IPS-NIHi7 (cell line): ENCODE measurements around the gene BLOC1S1.

Experiments used
- DNase-seq: peaks from one replicate; pipeline ENCODE4 v3.0.0; 2012; ENCODE audit warnings: mixed read lengths; ENCODE audit errors: extremely low spot score

The BLOC1S1 gene

DNA sequence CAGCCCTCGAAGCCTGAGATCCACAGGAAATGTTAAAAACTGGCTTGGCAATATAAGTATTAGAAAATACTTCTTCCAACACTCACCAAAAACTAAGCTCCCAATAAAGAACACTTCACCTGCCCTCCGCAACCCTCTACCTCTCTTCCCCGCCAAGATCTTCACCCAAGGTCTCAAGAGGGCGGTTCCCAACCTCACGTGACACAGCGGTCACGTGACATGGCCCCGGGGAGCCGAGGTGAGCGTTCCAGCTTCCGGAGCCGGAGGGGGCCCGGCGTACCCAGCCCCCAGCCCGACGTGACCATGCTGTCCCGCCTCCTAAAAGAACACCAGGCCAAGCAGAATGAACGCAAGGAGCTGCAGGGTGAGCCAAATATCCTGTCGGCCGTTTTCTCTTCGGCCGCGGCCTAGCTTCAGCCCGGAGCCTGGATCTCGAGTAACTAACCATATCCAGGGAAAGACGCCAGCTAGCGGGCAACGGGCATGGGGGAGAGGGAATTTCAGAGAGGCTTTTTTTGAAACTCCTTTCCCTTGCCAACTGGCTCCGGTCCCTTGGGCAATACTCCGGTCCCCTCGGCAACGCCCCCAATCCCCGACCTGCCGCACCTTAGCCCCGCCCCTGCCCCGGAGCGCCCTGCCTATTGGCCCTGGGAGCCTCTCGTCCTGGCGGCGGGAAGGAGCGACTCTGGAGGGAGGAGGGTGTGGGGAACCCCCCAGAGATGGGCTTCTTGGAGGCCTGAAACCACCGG, at the start of gene BLOC1S1:
TSS of gene BLOC1S1 (plus strand) at position 214 of the 749 bp plus-strand sequence. CDS start at position 220, 6 bp downstream.
- peak; percentile 94 for DNase-seq

DNA sequence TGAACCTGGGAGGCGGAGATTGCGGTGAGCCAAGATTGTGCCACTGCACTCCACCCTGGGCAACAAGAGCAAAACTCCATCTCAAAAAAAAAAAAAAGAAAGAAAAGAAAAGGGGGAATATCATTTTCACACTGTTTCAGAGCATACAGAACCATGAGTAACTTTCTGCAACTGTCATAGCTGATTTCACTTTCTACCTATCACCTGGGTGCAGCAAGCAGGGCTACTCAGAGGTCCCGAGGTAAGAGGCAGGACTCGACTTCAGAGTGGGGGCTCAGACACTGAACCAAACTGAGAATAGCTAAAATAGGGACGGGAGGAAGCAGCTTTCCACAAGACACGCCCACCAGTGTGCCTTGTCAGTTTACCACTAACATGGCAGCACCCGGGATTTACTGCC, 49.3 kb upstream of the BLOC1S1 start:
- no peak for DNase-seq

- peak; percentile 6 for DNase-seq
These were observed 45.6 kb upstream of the BLOC1S1 start for GRCh38 chr12:55670276-55670675.

DNA sequence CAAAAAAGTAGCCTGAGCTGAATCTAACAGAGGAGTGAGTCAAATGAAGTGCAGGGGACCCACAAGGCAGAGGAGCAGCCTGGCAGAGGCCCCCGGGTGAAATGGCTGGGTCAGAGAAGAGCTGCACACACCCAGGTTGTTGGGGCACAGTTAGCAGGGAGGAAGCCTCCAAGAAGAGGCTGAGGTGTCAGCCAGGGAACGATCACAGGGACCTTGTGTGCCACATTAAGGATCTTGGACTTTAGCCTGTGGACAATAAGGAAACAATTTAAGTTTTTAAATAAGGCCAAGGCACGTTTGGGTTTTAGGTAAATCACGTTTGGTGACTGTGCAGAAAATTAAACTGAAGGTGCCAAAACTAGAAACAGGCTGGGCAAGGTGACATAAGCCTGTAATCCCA, 44.1 kb upstream of the BLOC1S1 start:
- DNase-seq, result peak; percentile 4

GRCh38 chr12:55673638-55674037, 42.2 kb upstream of the BLOC1S1 start:
- DNase-seq, result no peak

GRCh38 chr12:55675666-55676065, 40.2 kb upstream of the BLOC1S1 start:
- DNase-seq, result no peak

DNA sequence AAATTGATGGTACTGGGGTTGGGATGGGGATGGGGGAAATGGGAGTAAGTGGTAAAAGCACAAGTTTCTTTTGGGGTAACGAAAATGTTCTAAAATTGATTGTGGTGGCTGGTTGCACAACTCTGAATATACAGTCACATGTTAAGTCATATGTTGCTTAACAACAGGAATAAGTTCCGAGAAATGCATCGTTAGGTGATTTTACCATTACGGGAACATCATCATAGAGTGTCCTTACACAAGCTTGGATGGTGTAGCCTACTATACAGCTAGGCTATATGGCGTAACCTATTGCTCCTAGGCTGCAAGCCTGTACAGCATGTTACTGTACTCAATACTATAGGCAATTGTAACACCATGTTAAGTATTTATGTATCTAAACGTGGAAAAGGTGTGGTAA, 39.1 kb upstream of the BLOC1S1 start:
- DNase-seq, result no peak

DNA sequence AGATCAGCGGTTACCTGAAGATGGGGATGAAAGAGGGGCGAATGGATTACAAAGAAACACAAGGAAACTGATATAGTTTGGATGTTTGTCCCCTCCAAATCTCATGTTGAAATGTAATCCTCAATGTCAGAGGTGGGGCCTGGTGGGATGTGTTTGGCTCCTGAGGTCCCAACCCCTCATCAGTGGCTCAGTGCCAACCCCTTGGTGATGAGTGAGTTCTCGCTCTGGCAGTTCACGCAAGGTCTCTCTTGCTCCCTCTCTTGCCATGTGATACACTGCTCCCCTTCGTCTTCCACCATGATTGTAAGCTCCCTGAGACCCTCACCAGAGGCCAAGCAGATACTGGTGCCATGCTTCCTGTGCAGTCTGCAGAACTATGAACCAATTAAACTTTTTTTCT, 36.2 kb upstream of the BLOC1S1 start:
- no peak for DNase-seq

- peak; percentile 89 for DNase-seq
These were observed 34.4 kb upstream of the BLOC1S1 start for GRCh38 chr12:55681142-55682077.

DNA sequence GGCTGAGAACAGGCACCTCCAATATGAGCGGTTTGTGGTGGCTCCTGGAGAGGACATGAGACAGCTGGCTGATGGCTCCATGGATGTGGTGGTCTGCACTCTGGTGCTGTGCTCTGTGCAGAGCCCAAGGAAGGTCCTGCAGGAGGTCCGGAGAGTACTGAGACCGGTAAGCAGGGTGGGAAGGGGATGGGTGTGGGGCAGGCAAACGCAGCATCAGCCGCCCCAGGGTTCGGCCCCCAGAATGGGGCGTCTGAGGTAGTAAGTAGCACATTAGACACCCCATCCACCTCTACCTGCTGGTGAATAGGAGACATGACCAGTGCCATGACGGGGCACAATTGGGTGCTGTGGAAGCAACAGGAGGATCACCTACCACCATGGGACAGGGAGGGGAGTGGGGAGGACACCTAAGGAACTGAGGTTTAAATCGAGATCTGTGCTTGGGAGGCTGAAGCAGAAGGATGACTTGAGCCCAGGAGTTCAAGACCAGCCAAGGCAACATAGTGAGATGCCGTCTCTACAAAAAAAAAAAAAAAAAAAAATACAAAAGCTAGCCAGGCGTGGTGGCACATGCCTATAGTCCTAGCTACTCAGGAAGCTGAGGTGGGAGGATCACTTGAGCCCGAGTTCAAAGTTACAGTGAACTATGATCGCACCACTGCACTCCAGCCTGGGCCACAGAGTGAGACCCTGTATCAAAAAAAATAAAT, 33.6 kb upstream of the BLOC1S1 start:
- no peak for DNase-seq

GRCh38 chr12:55683676-55684075, 32.2 kb upstream of the BLOC1S1 start:
- peak; percentile 4 for DNase-seq

DNA sequence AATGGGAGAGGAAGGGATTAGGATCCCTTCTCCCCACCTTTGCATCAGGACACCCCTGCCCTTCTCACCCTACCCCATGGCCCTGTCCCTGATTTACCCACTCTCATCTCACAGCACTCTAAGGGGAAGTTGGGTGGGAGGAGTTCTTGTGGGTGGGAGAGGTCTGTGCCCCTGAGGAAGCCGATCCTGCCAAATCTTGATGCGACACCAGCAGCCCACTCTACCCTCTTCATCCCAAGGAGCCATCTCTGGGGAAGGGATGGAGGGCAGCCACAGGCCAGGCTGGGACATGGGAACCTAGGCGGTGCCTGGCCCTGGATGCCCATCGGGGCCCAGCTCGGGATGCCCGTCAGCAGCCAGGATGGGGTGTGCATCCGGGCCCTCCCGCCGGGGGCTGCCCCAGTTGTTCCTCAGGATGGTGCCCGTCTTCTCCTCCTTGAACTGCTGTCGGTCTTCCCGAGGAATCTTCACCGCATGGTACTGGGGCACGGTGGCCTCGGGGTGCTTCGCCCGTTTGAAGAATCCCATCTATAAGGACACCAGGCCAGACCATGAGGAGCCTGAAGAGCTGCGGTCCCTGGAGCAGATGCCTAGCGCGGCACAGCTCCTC, 31.0 kb upstream of the BLOC1S1 start:
- DNase-seq, result peak; percentile 4

DNA sequence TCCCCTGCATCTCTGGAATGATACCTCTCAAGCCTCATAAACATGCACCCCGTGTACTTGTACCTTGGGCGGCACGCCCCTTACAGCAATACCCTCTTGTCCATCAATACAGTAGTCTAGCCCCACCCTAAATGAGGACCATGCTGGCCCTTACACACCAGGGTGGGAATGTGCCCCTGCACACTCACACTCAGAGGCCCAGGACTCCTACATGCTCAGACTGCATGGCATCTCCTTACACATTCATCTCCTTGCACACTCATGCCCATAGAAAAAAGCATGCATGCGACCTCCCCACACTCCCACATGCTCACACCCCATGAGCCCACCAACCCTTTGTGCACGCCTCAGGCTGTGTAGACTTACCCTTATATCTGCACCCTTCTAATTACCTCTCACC, 30.2 kb upstream of the BLOC1S1 start:
- DNase-seq, result no peak

DNA sequence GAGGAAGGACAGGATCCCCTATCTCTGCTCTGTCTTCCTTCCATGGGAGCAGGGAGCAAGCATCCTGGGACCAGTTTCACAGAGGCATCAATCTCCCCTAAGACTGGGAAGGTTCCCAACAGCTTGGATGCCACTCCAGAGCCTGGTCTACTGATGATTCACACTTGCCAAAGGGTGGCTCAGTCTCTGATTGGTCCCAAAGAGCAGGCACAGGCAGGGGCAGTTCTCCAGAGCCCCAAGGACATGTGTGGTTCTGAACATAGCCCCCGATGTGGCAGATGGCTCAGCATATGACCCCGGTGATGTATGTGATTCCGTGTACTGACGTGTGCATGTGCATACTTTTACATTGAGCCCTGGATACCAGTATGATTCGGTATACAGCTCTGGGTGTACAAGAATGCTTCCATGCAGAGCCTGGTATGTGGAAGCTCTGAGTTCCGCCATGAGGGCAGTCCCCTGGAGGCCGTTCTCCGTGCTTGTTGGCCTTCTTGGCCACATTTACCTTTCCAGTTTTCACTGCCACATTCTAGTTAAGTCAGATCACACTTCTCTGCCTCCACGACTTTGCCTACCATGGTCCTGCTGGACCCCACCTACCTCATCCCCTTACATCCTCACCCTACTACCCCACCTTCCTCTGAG, 29.4 kb upstream of the BLOC1S1 start:
- no peak for DNase-seq

GRCh38 chr12:55687746-55688145, 28.1 kb upstream of the BLOC1S1 start:
- no peak for DNase-seq

GRCh38 chr12:55688716-55689655, 26.9 kb upstream of the BLOC1S1 start:
- DNase-seq, result no peak

GRCh38 chr12:55692631-55693322, 23.1 kb upstream of the BLOC1S1 start:
- DNase-seq, result no peak

GRCh38 chr12:55693323-55694187, 22.3 kb upstream of the BLOC1S1 start:
- no peak for DNase-seq

GRCh38 chr12:55694188-55694515, 21.7 kb upstream of the BLOC1S1 start:
- DNase-seq, result no peak
